Measurements from ENCODE around the gene FYN. TPM values are rescaled to one million over a fixed set of nuclear protein-coding genes. Genes with fewer than 3 reads are reported as not detected.
A peak's percentile ranks its signal among the peaks of the same experiment; 100 is the strongest.

The FYN gene
- total and polyA plus RNA-seq, 9 of the 15 experiments (the other 6 are each of a cell fraction or from before 2014, with no cell fraction given), result 2.9 to 22.1 (median 11.4) TPM

- 23% methylated on average over 2 of the region's 2 CpGs for WGBS (ENCODE audit: insufficient coverage, low coverage, missing lambda C conversion rate)
- CTCF ChIA-PET (ENCODE audit: low intra/inter-chr PET ratio), result no interaction called here
- intact Hi-C loops (cut with micrococcal nuclease), result no loop called here
- Histone ChIP-seq H3K79me2 (ENCODE audit: control insufficient read depth, insufficient read depth, low read length) (no peaks in the 10 kb centered on the region; the same call in 2 of the 3 replicates), H3K4me2 (ENCODE audit: insufficient read depth, low read length) (no peak overlapping the region), H4K20me1 (replicated peaks; ENCODE audit: control insufficient read depth, insufficient read depth, low read length) (no peaks in the 10 kb centered on the region), H3K4me3 (no peak overlapping the region), H3K9me1 (ENCODE audit: control insufficient read depth, insufficient read depth, low read length) (no peaks in the 10 kb centered on the region), H3K27ac (ENCODE audit: extremely low read depth, low read depth, low read length) (no peak overlapping the region), H3K9ac (ENCODE audit: insufficient read depth in 1 of 2, low read depth in 2 of 2, low read length in 2 of 2) (no peak overlapping the region), H3K4me1 (replicated peaks in 1 of 2; ENCODE audit: control insufficient read depth in 2 of 2, insufficient read depth in 2 of 2, low read length in 2 of 2) (peaks cover 0 to 17% of the 10 kb centered on the region in 2 experiments; a peak in 3 of 5 replicates), H3K36me3 (ENCODE audit: control insufficient read depth, insufficient read depth, low read length) (no peaks in the 10 kb centered on the region), H3K9me3 (replicated peaks; ENCODE audit: control insufficient read depth, insufficient read depth, low read depth, low read length) (no peaks in the 10 kb centered on the region), H2AFZ (ENCODE audit: low read depth, low read length) (peak overlapping the region; percentile 36), H3K27me3 (ENCODE audit: control insufficient read depth in 2 of 2, insufficient read depth in 2 of 2, low read length in 2 of 2) (no peaks in the 10 kb centered on the region)
- in situ Hi-C loops (cut with MboI), result no loop called here
- BruUV-seq (replicated peaks), result no TSS peak
- no peak for DNase-seq (ENCODE audit: extremely low read depth in 1 of 4, low spot score in 3 of 4)
- FAIRE-seq, result no peak
- POLR2A ChIA-PET, result no interaction called here
- TF ChIP-seq TAL1 (IDR thresholded peaks at IDR 0.05) (no peak), ZNF551 (CRISPR knock-in tag; IDR thresholded peaks at IDR 0.05) (no peak), MXI1 (IDR thresholded peaks at IDR 0.05; ENCODE audit: low read depth, low read length) (no peak), COPS2 (conservative IDR thresholded peaks at IDR 0.05) (no peak), ZFP30 (CRISPR knock-in tag; IDR thresholded peaks at IDR 0.05; ENCODE audit: borderline replicate concordance) (no peak)
- ATAC-seq, result no peak
Observed at GRCh38 chr6:111791415-111791814, 81.8 kb downstream of the FYN start.

- intact Hi-C loops (cut with micrococcal nuclease), result no loop called here
- BruUV-seq (replicated peaks), result no TSS peak
Observed at GRCh38 chr6:111789598-111789997, 83.7 kb downstream of the FYN start.

More at GRCh38 chr6:111789598-111789997, 83.7 kb downstream of the FYN start:
- CTCF ChIA-PET (ENCODE audit: low intra/inter-chr PET ratio), result no interaction called here
- H2AFZ ChIP-seq (ENCODE audit: low read depth, low read length), result no peak overlapping the region
- H3K4me2 ChIP-seq (ENCODE audit: insufficient read depth, low read length), result no peak overlapping the region
- no peaks in the 10 kb centered on the region for H3K36me3 ChIP-seq (ENCODE audit: control insufficient read depth, insufficient read depth, low read length)
- ATAC-seq (no peak), FAIRE-seq (no peak), DNase-seq (ENCODE audit: extremely low read depth in 1 of 4, low spot score in 3 of 4) (no peak)
- no peaks in the 10 kb centered on the region for H3K27me3 ChIP-seq (ENCODE audit: control insufficient read depth in 2 of 2, insufficient read depth in 2 of 2, low read length in 2 of 2)
- in situ Hi-C loops (cut with MboI), result no loop called here
- no peak overlapping the region for H3K27ac ChIP-seq (ENCODE audit: extremely low read depth, low read depth, low read length)
- no peak overlapping the region for H3K9ac ChIP-seq (ENCODE audit: insufficient read depth in 1 of 2, low read depth in 2 of 2, low read length in 2 of 2)
- no peak for TF ChIP-seq ZZZ3 (IDR thresholded peaks at IDR 0.05)
- 0 out of 2 replicates have a peak, but pooled peaks have one; percentile 6 for TF ChIP-seq CEBPB (tag; IDR thresholded peaks at IDR 0.05)
- TF ChIP-seq ARID2 (IDR thresholded peaks at IDR 0.05), result no peak
- H3K79me2 ChIP-seq (ENCODE audit: control insufficient read depth, insufficient read depth, low read length), result no peaks in the 10 kb centered on the region; the same call in 2 of the 3 replicates
- peaks cover 0 to 17% of the 10 kb centered on the region in 2 experiments; a peak in 3 of 5 replicates for H3K4me1 ChIP-seq (replicated peaks in 1 of 2; ENCODE audit: control insufficient read depth in 2 of 2, insufficient read depth in 2 of 2, low read length in 2 of 2)
- H3K4me3 ChIP-seq, result no peak overlapping the region
- no peaks in the 10 kb centered on the region for H4K20me1 ChIP-seq (replicated peaks; ENCODE audit: control insufficient read depth, insufficient read depth, low read length)
- H3K9me3 ChIP-seq (replicated peaks; ENCODE audit: control insufficient read depth, insufficient read depth, low read depth, low read length), result no peaks in the 10 kb centered on the region
- POLR2A ChIA-PET, result interaction anchor here (1.3 kb wide), 1 partner anchor 10 kb away, joined by 4 read pairs; no protein-coding TSS in a partner anchor
- no peaks in the 10 kb centered on the region for H3K9me1 ChIP-seq (ENCODE audit: control insufficient read depth, insufficient read depth, low read length)
- WGBS (ENCODE audit: insufficient coverage, low coverage, missing lambda C conversion rate), result 31% methylated on average over 4 of the region's 4 CpGs

Data from K562 (cell line).